ENCODE data around the gene SUMO3. TPM values are rescaled to one million over a fixed set of nuclear protein-coding genes. Genes with fewer than 3 reads are reported as not detected.
"Not testable (repeated sequence)": the region's sequence is repeated elsewhere in the genome, so short reads cannot be mapped to it uniquely, and the experiment has no call there.

SUMO3 gene
- polyA plus RNA-seq, 1 donor (not counting 4 experiments of a cell fraction or from before 2014, with no cell fraction given) = 115 TPM

DNA sequence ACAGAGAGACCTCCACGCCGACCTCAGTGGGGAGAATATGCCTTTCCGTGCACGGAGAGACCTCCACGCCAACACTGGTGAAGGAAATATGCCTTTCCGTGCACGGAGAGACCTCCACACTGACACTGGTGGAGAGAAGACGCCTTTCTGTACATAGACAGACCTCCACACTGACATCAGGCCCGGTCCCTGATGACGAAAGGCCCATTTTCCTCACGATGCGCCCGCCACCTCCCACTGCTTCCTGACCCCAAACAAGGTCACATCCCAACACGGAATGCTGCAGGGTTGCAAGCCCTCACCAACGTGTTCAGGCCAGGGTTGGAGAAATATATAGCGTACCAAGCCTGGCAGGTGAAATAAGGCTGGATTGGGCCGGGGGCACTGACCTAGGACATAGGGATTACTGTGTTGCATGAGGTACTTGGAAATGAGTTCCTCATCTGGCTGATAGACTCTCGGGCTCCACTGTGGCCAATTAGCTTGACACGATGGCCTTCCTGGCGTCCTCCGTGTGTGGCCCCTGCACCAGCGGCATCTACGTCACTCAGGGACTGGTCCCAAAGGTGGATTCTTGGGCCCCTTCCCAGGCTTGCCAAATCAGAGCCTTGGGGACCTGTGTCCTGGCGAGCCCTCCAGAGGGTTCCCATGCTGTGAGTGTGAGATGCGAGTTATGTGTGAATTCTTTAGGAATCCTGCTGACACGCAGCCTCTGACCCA, 16.5 kb upstream of the SUMO3 start:
- Histone ChIP-seq H2AFZ (ENCODE audit: control insufficient read depth, low read length) (no peak overlapping the region), H3K79me2 (ENCODE audit: control insufficient read depth, insufficient read depth, low read length) (no peaks in the 10 kb centered on the region), H3K9me1 (ENCODE audit: control insufficient read depth, extremely low read depth, insufficient read depth, low read length) (no peaks in the 10 kb centered on the region), H3K9me3 (ENCODE audit: control insufficient read depth, low read depth, low read length) (no peaks in the 10 kb centered on the region), H4K20me1 (ENCODE audit: control insufficient read depth, extremely low read depth, insufficient read depth, low read length) (no peaks in the 10 kb centered on the region), H3K4me1 (ENCODE audit: control insufficient read depth, extremely low read depth, insufficient read depth, low read length) (peaks cover 7% of the 10 kb centered on the region), H3K9ac (ENCODE audit: control insufficient read depth, extremely low read depth, insufficient read depth, low read length) (no peak overlapping the region), H3K4me2 (ENCODE audit: control insufficient read depth, extremely low read depth, insufficient read depth, low read depth, low read length) (no peak overlapping the region), H3K4me3 (ENCODE audit: control insufficient read depth in 2 of 3, extremely low read depth in 1 of 3, insufficient read depth in 2 of 3, low read depth in 1 of 3, low read length in 3 of 3) (no peak overlapping the region), H3K36me3 (ENCODE audit: control insufficient read depth in 2 of 2, extremely low read depth in 1 of 2, insufficient read depth in 2 of 2, low read length in 2 of 2) (no peaks in the 10 kb centered on the region), H3K27me3 (ENCODE audit: control insufficient read depth, extremely low read depth, insufficient read depth, low read length) (no peaks in the 10 kb centered on the region), H3K27ac (ENCODE audit: control insufficient read depth, insufficient read depth, low read length) (no peak overlapping the region)
- dilution Hi-C loops (cut with MboI; ENCODE audit: extremely low pct_ligation_motif_present, low sequenced_read_pairs) = no loop called here
- FAIRE-seq (no peak), DNase-seq (ENCODE audit: low read depth, low spot score) (no peak)
- TF ChIP-seq, protein P1, sequence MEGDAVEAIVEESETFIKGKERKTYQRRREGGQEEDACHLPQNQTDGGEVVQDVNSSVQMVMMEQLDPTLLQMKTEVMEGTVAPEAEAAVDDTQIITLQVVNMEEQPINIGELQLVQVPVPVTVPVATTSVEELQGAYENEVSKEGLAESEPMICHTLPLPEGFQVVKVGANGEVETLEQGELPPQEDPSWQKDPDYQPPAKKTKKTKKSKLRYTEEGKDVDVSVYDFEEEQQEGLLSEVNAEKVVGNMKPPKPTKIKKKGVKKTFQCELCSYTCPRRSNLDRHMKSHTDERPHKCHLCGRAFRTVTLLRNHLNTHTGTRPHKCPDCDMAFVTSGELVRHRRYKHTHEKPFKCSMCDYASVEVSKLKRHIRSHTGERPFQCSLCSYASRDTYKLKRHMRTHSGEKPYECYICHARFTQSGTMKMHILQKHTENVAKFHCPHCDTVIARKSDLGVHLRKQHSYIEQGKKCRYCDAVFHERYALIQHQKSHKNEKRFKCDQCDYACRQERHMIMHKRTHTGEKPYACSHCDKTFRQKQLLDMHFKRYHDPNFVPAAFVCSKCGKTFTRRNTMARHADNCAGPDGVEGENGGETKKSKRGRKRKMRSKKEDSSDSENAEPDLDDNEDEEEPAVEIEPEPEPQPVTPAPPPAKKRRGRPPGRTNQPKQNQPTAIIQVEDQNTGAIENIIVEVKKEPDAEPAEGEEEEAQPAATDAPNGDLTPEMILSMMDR (optimal IDR thresholded peaks at IDR 0.05 in 1 of 3, IDR thresholded peaks at IDR 0.05 in 1 of 3, conservative IDR thresholded peaks at IDR 0.05 in 1 of 3; ENCODE audit: extremely low read depth in 1 of 3, insufficient read depth in 2 of 3, low read length in 3 of 3) = no peak
- TF ChIP-seq EZH2 (IDR thresholded peaks at IDR 0.05; ENCODE audit: low read length) = no peak

DNA sequence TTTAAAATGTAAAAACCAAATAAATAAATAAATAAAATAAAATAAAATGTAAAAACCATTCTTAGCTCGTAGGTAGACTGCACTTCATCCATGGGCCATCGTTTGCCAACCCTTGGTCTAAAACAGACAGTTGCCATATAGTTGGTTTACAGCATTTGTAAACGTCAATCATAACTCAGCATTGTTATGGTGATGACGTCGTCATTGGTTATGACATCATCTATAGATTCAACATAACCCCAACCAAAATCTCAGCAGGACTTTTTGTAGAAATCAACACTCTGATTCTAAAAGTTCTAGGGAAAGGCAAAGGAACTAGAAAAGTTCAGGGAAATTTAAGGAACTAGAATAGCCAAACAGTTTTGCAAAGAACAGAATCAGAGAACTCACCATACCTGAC, 15.8 kb upstream of the SUMO3 start:
- H3K4me1 ChIP-seq (ENCODE audit: control insufficient read depth, extremely low read depth, insufficient read depth, low read length) = peaks cover 7% of the 10 kb centered on the region
- FAIRE-seq = no peak
- dilution Hi-C loops (cut with MboI; ENCODE audit: extremely low pct_ligation_motif_present, low sequenced_read_pairs) = no loop called here
- H3K36me3 ChIP-seq (ENCODE audit: control insufficient read depth in 2 of 2, extremely low read depth in 1 of 2, insufficient read depth in 2 of 2, low read length in 2 of 2) = no peaks in the 10 kb centered on the region
- no peak overlapping the region for H3K9ac ChIP-seq (ENCODE audit: control insufficient read depth, extremely low read depth, insufficient read depth, low read length)
- H4K20me1 ChIP-seq (ENCODE audit: control insufficient read depth, extremely low read depth, insufficient read depth, low read length) = no peaks in the 10 kb centered on the region
- no peak for DNase-seq (ENCODE audit: low read depth, low spot score)
- no peak overlapping the region for H3K27ac ChIP-seq (ENCODE audit: control insufficient read depth, insufficient read depth, low read length)
- TF ChIP-seq, protein P1 (optimal IDR thresholded peaks at IDR 0.05 in 1 of 3, IDR thresholded peaks at IDR 0.05 in 1 of 3, conservative IDR thresholded peaks at IDR 0.05 in 1 of 3; ENCODE audit: extremely low read depth in 1 of 3, insufficient read depth in 2 of 3, low read length in 3 of 3) = no peak
- no peak for TF ChIP-seq EZH2 (IDR thresholded peaks at IDR 0.05; ENCODE audit: low read length)
- no peak overlapping the region for H2AFZ ChIP-seq (ENCODE audit: control insufficient read depth, low read length)
- H3K4me3 ChIP-seq (ENCODE audit: control insufficient read depth in 2 of 3, extremely low read depth in 1 of 3, insufficient read depth in 2 of 3, low read depth in 1 of 3, low read length in 3 of 3) = no peak overlapping the region
- H3K27me3 ChIP-seq (ENCODE audit: control insufficient read depth, extremely low read depth, insufficient read depth, low read length) = no peaks in the 10 kb centered on the region
- H3K9me1 ChIP-seq (ENCODE audit: control insufficient read depth, extremely low read depth, insufficient read depth, low read length) = no peaks in the 10 kb centered on the region
- no peaks in the 10 kb centered on the region for H3K79me2 ChIP-seq (ENCODE audit: control insufficient read depth, insufficient read depth, low read length)
- H3K4me2 ChIP-seq (ENCODE audit: control insufficient read depth, extremely low read depth, insufficient read depth, low read depth, low read length) = no peak overlapping the region
- H3K9me3 ChIP-seq (ENCODE audit: control insufficient read depth, low read depth, low read length) = peaks cover 3% of the 10 kb centered on the region

DNA sequence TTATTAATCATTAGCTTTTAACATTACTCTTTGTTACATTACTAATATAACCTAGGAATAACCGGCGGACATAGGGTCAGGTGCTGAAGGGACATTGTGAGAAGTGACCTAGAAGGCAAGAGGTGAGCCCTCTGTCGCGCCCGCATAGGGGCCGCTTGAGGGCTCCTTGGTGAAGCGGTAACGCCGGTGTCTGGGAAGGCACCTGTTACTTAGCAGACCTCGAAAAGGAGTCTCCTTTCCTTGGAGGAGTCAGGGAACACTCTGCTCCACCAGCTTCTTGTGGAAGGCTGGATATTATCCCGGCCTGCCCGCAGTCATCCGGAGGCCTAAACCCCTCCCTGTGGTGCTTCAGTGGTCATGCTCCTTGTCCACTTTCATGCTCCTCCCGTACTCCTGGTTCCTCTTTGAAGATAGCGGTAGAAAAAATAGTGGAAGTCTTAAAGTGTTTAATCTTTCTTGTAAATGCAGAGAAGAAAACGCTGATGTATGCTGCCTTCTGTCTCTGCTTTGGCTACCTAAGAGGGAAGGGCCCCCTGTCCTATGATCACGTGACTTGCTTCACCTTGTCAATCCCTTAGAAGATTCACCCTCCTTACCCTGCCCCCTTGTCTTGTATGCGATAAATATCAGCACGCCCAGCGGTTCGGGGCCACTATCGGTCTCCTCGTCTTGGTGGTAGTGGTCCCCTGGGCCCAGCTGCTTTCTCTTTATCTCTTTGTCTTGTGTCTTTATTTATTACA, 14.8 kb upstream of the SUMO3 start:
- H3K9me1 ChIP-seq (ENCODE audit: control insufficient read depth, extremely low read depth, insufficient read depth, low read length); H2AFZ ChIP-seq (ENCODE audit: control insufficient read depth, low read length); DNase-seq (ENCODE audit: low read depth, low spot score); H3K9ac ChIP-seq (ENCODE audit: control insufficient read depth, extremely low read depth, insufficient read depth, low read length); H3K4me3 ChIP-seq (ENCODE audit: control insufficient read depth in 2 of 3, extremely low read depth in 1 of 3, insufficient read depth in 2 of 3, low read depth in 1 of 3, low read length in 3 of 3); H3K27ac ChIP-seq (ENCODE audit: control insufficient read depth, insufficient read depth, low read length); dilution Hi-C loops (cut with MboI; ENCODE audit: extremely low pct_ligation_motif_present, low sequenced_read_pairs); H3K27me3 ChIP-seq (ENCODE audit: control insufficient read depth, extremely low read depth, insufficient read depth, low read length); H3K79me2 ChIP-seq (ENCODE audit: control insufficient read depth, insufficient read depth, low read length); H3K9me3 ChIP-seq (ENCODE audit: control insufficient read depth, low read depth, low read length); H4K20me1 ChIP-seq (ENCODE audit: control insufficient read depth, extremely low read depth, insufficient read depth, low read length); H3K4me1 ChIP-seq (ENCODE audit: control insufficient read depth, extremely low read depth, insufficient read depth, low read length); H3K36me3 ChIP-seq (ENCODE audit: control insufficient read depth in 2 of 2, extremely low read depth in 1 of 2, insufficient read depth in 2 of 2, low read length in 2 of 2); H3K4me2 ChIP-seq (ENCODE audit: control insufficient read depth, extremely low read depth, insufficient read depth, low read depth, low read length); FAIRE-seq: not testable (repeated sequence)
